Cardiac fibroblast (primary cell): Measurements from ENCODE around the gene ZNF710.

Experiments
- DNase-seq, 2 donors: peaks; one replicate each; pipeline versions ENCODE4 v3.0.0 to v3.0.0-alpha.2; 2010; ENCODE audit warnings: low read depth in 2 of 2
- H3K4me3 ChIP-seq, 2 donors: replicated peaks in 1 of 2; 1 replicate in 1 of 2; 2 replicates in 1 of 2; pipeline ENCODE4 v1.5.1; 2011; ENCODE audit warnings: low read depth in 2 of 2, low read length in 2 of 2, mild to moderate bottlenecking in 2 of 2, moderate library complexity in 1 of 2
- CTCF ChIP-seq: IDR thresholded peaks from one replicate; pipeline ENCODE4 v1.5.1; 2011; ENCODE audit warnings: low read depth, mild to moderate bottlenecking, low read length, inconsistent platforms

ZNF710 gene

GRCh38 chr15:90031231-90031791 is 30.2 kb downstream of the ZNF710 start:
- H3K4me3 ChIP-seq: peak overlapping the region in 1 of 2 donors; percentile 14
- no peak for TF ChIP-seq CTCF
- peak; percentile 81 to 90 for DNase-seq

- DNase-seq: no peak
- H3K4me3 ChIP-seq: no peak overlapping the region
- no peak for TF ChIP-seq CTCF
Measured at GRCh38 chr15:90033006-90033405, 31.9 kb downstream of the ZNF710 start.

GRCh38 chr15:90033448-90033847 is 32.3 kb downstream of the ZNF710 start:
- DNase-seq: no peak
- no peak overlapping the region for H3K4me3 ChIP-seq
- no peak for TF ChIP-seq CTCF

GRCh38 chr15:90035095-90035839 is 34.1 kb downstream of the ZNF710 start:
- peak; percentile 56 to 67 for DNase-seq
- no peak overlapping the region for H3K4me3 ChIP-seq

GRCh38 chr15:90035840-90036230 is 34.7 kb downstream of the ZNF710 start:
- no peak overlapping the region for H3K4me3 ChIP-seq
- TF ChIP-seq CTCF: no peak
- DNase-seq: no peak

More at GRCh38 chr15:90035095-90035839, 34.1 kb downstream of the ZNF710 start:
- no peak for TF ChIP-seq CTCF

- DNase-seq: no peak
- TF ChIP-seq CTCF: no peak
- no peak overlapping the region for H3K4me3 ChIP-seq
Measured at GRCh38 chr15:90036343-90036742, 35.2 kb downstream of the ZNF710 start.
